ENCODE results near the gene TRIM40. TPM values are rescaled to one million over a fixed set of nuclear protein-coding genes. Genes with fewer than 3 reads are reported as not detected.
A peak's percentile ranks its signal among the peaks of the same experiment; 100 is the strongest.

The TRIM40 gene
- total RNA-seq, 2 experiments from 2014 or later = not detected

- ChIA-PET POLR2A (interaction anchor here (0.6 kb wide), 1 partner anchor 1848 kb away, joined by 3 read pairs; no protein-coding TSS in a partner anchor), CTCF (interaction anchor here (0.6 to 0.9 kb wide), 3 partner anchors 9 to 20 kb away, joined by 3 to 5 read pairs (median 4); no protein-coding TSS in a partner anchor)
- intact Hi-C loops (cut with DNase I, micrococcal nuclease) = no loop called here
- no peaks in the 10 kb centered on the region for H3K36me3 Mint-ChIP-seq (ENCODE audit: low read depth)
- H3K4me3 Mint-ChIP-seq = no peak overlapping the region
- no peaks in the 10 kb centered on the region for H3K4me1 Mint-ChIP-seq
- H3K27ac Mint-ChIP-seq = no peak overlapping the region
- H3K9me3 Mint-ChIP-seq (ENCODE audit: low read depth) = no peaks in the 10 kb centered on the region
- ATAC-seq (peak; percentile 42), DNase-seq (no peak)
- peaks cover 23% of the 10 kb centered on the region for H3K27me3 Mint-ChIP-seq
Measured at GRCh38 chr6:30151580-30151979, 15.6 kb downstream of the TRIM40 start.

- POLR2A ChIA-PET = no interaction called here
- Mint-ChIP-seq H3K4me3 (no peak overlapping the region), H3K36me3 (ENCODE audit: low read depth) (no peaks in the 10 kb centered on the region), H3K27me3 (peaks cover 23% of the 10 kb centered on the region), H3K9me3 (ENCODE audit: low read depth) (no peaks in the 10 kb centered on the region), H3K4me1 (no peaks in the 10 kb centered on the region), H3K27ac (no peak overlapping the region)
- no peak for ATAC-seq
- CTCF ChIA-PET = interaction anchor here (0.7 to 1.1 kb wide), 3 partner anchors 10 to 119 kb away, joined by 3 to 6 read pairs (median 4); no protein-coding TSS in a partner anchor
- intact Hi-C loops (cut with DNase I, micrococcal nuclease) = no loop called here
- no peak for DNase-seq
Measured at GRCh38 chr6:30152016-30152673, 16.2 kb downstream of the TRIM40 start.

GRCh38 chr6:30152910-30153610 lies 17.1 kb downstream of the TRIM40 start:
- peaks cover 2% of the 10 kb centered on the region for H3K4me1 Mint-ChIP-seq
- H3K27me3 Mint-ChIP-seq = peaks cover 19% of the 10 kb centered on the region
- POLR2A ChIA-PET = no interaction called here
- CTCF ChIA-PET = interaction anchor here (0.7 to 1.1 kb wide), 3 partner anchors 22 to 118 kb away, joined by 3 to 6 read pairs (median 3); no protein-coding TSS in a partner anchor
- ATAC-seq (no peak), DNase-seq (no peak)
- H3K27ac Mint-ChIP-seq = no peak overlapping the region
- no peak overlapping the region for H3K4me3 Mint-ChIP-seq
- intact Hi-C loops (cut with DNase I, micrococcal nuclease) = no loop called here
- no peaks in the 10 kb centered on the region for H3K36me3 Mint-ChIP-seq (ENCODE audit: low read depth)
- no peaks in the 10 kb centered on the region for H3K9me3 Mint-ChIP-seq (ENCODE audit: low read depth)

- Mint-ChIP-seq H3K36me3 (ENCODE audit: low read depth) (no peaks in the 10 kb centered on the region), H3K9me3 (ENCODE audit: low read depth) (no peaks in the 10 kb centered on the region), H3K27me3 (peaks cover 17% of the 10 kb centered on the region), H3K4me3 (no peak overlapping the region), H3K4me1 (peaks cover 12% of the 10 kb centered on the region), H3K27ac (no peak overlapping the region)
- ChIA-PET POLR2A (no interaction called here), CTCF (interaction anchor here (0.8 to 1.5 kb wide), 3 partner anchors 23 to 28 kb away, joined by 3 to 6 read pairs (median 3); no protein-coding TSS in a partner anchor)
- DNase-seq = no peak
- ATAC-seq = no peak
- intact Hi-C loops (cut with DNase I, micrococcal nuclease) = no loop called here
Measured at GRCh38 chr6:30154061-30154460, 18.1 kb downstream of the TRIM40 start.

- peaks cover 15% of the 10 kb centered on the region for H3K4me1 Mint-ChIP-seq
- peaks cover 19% of the 10 kb centered on the region for H3K27me3 Mint-ChIP-seq
- ATAC-seq (no peak), DNase-seq (no peak)
- no peaks in the 10 kb centered on the region for H3K36me3 Mint-ChIP-seq (ENCODE audit: low read depth)
- no peak overlapping the region for H3K4me3 Mint-ChIP-seq
- intact Hi-C loops (cut with DNase I, micrococcal nuclease) = no loop called here
- POLR2A ChIA-PET = no interaction called here
- no peaks in the 10 kb centered on the region for H3K9me3 Mint-ChIP-seq (ENCODE audit: low read depth)
- no peak overlapping the region for H3K27ac Mint-ChIP-seq
- CTCF ChIA-PET = interaction anchor here (1.3 to 1.5 kb wide), 2 partner anchors 24 to 28 kb away, joined by 3 to 6 read pairs; no protein-coding TSS in a partner anchor
Measured at GRCh38 chr6:30154709-30155519, 19.0 kb downstream of the TRIM40 start.

GRCh38 chr6:30155520-30156261 lies 19.8 kb downstream of the TRIM40 start:
- ChIA-PET POLR2A (no interaction called here), CTCF (interaction anchor here (1.3 to 1.5 kb wide), 2 partner anchors 25 to 29 kb away, joined by 3 to 6 read pairs; no protein-coding TSS in a partner anchor)
- intact Hi-C loops (cut with DNase I, micrococcal nuclease) = no loop called here
- ATAC-seq = no peak
- no peak for DNase-seq
- Mint-ChIP-seq H3K27ac (no peak overlapping the region), H3K36me3 (ENCODE audit: low read depth) (no peaks in the 10 kb centered on the region), H3K9me3 (ENCODE audit: low read depth) (no peaks in the 10 kb centered on the region), H3K27me3 (peaks cover 14% of the 10 kb centered on the region), H3K4me3 (no peak overlapping the region), H3K4me1 (peaks cover 15% of the 10 kb centered on the region)

- Mint-ChIP-seq H3K4me1 (peaks cover 15% of the 10 kb centered on the region), H3K9me3 (ENCODE audit: low read depth) (no peaks in the 10 kb centered on the region), H3K4me3 (no peak overlapping the region), H3K27me3 (peaks cover 14% of the 10 kb centered on the region), H3K36me3 (ENCODE audit: low read depth) (no peaks in the 10 kb centered on the region), H3K27ac (no peak overlapping the region)
- ATAC-seq (no peak), DNase-seq (no peak)
- ChIA-PET POLR2A (no interaction called here), CTCF (no interaction called here)
- intact Hi-C loops (cut with DNase I, micrococcal nuclease) = no loop called here
Measured at GRCh38 chr6:30156262-30156599, 20.3 kb downstream of the TRIM40 start.

GRCh38 chr6:30156774-30157173 lies 20.8 kb downstream of the TRIM40 start:
- CTCF ChIA-PET = no interaction called here
- POLR2A ChIA-PET = interaction anchor here (0.7 kb wide), 1 partner anchor 32 kb away, joined by 4 read pairs; no protein-coding TSS in a partner anchor
- Mint-ChIP-seq H3K4me3 (no peak overlapping the region), H3K36me3 (ENCODE audit: low read depth) (no peaks in the 10 kb centered on the region), H3K27ac (no peak overlapping the region), H3K27me3 (peaks cover 14% of the 10 kb centered on the region), H3K4me1 (peaks cover 15% of the 10 kb centered on the region), H3K9me3 (ENCODE audit: low read depth) (no peaks in the 10 kb centered on the region)
- no peak for DNase-seq
- intact Hi-C loops (cut with DNase I, micrococcal nuclease) = no loop called here
- no peak for ATAC-seq

GRCh38 chr6:30157581-30157980 lies 21.6 kb downstream of the TRIM40 start:
- Mint-ChIP-seq H3K27ac (no peak overlapping the region), H3K27me3 (peaks cover 14% of the 10 kb centered on the region), H3K4me3 (no peak overlapping the region), H3K4me1 (peaks cover 19% of the 10 kb centered on the region), H3K9me3 (ENCODE audit: low read depth) (no peaks in the 10 kb centered on the region), H3K36me3 (ENCODE audit: low read depth) (no peaks in the 10 kb centered on the region)
- POLR2A ChIA-PET = interaction anchor here (0.7 kb wide), 1 partner anchor 31 kb away, joined by 4 read pairs; no protein-coding TSS in a partner anchor
- ATAC-seq (no peak), DNase-seq (no peak)
- intact Hi-C loops (cut with DNase I, micrococcal nuclease) = no loop called here
- CTCF ChIA-PET = interaction anchor here (0.7 to 1.0 kb wide), 2 partner anchors 25 to 54 kb away, joined by 3 read pairs; no protein-coding TSS in a partner anchor

- Mint-ChIP-seq H3K27ac (no peak overlapping the region), H3K36me3 (ENCODE audit: low read depth) (no peaks in the 10 kb centered on the region), H3K9me3 (ENCODE audit: low read depth) (no peaks in the 10 kb centered on the region), H3K4me1 (peaks cover 20% of the 10 kb centered on the region), H3K27me3 (peaks cover 13% of the 10 kb centered on the region), H3K4me3 (no peak overlapping the region)
- ATAC-seq (no peak), DNase-seq (no peak)
- CTCF ChIA-PET = interaction anchor here (0.7 to 1.0 kb wide), 2 partner anchors 26 to 54 kb away, joined by 3 read pairs; no protein-coding TSS in a partner anchor
- intact Hi-C loops (cut with DNase I, micrococcal nuclease) = no loop called here
- POLR2A ChIA-PET = no interaction called here
Measured at GRCh38 chr6:30157999-30158398, 22.1 kb downstream of the TRIM40 start.

Measured in activated CD4-positive, alpha-beta T cell treated with anti-CD3 and anti-CD28 coated beads for 36 hours (primary cell).